K562 (cell line): Measurements from ENCODE around the gene ADAMTS14. TPM values are rescaled to one million over a fixed set of nuclear protein-coding genes. Genes with fewer than 3 reads are reported as not detected.

Experiments
- ATAC-seq: fragments of 200-7000 bp; cut with Tn5 transposase; 3 replicates; pipeline ENCODE4 v1.9.1; 2020; ENCODE audit warnings: moderate library complexity
- BruUV-seq: library from RNA; stranded (reverse); fragments of 400-500 nt; replicated peaks from 2 replicates; lab custom pipeline; 2021; lab: Mats Ljungman, UMichigan
- CTCF ChIA-PET: fragments of 300-600 bp; formaldehyde crosslinking; extraction: SDS; loops from one replicate; lab custom pipeline; 2021; ENCODE audit warnings: low intra/inter-chr PET ratio; lab: Yijun Ruan, JAX
- POLR2A ChIA-PET: fragments of 300-600, 350-650 bp; sonication (Branson Sonifier 250); formaldehyde crosslinking; extraction: SDS; loops from one replicate; lab custom pipeline; 2021; ENCODE audit warnings: antibody characterized with exemption, inconsistent platforms; lab: Yijun Ruan, JAX
- DNase-seq, 4 experiments: peaks; one replicate each; pipeline versions ENCODE4 v3.0.0 to v3.0.0-alpha.2; 2011 to 2018; ENCODE audit warnings: low spot score in 3 of 4, mixed read lengths in 3 of 4; ENCODE audit errors: extremely low read depth in 1 of 4
- FAIRE-seq: peaks from 2 replicates; lab custom pipeline; 2011; peaks lifted over from hg19 to GRCh38; lab: Jason Lieb, UNC
- H2AFZ ChIP-seq: 2 replicates; pipeline ENCODE4 v1.6.0; 2011; ENCODE audit warnings: low read depth, low read length, control low read depth, inconsistent platforms
- H3K27ac ChIP-seq: fragments of 200-600 bp; 3 replicates; pipeline ENCODE4 v1.8.0; 2011; ENCODE audit warnings: low read depth, mild to moderate bottlenecking, control low read depth, inconsistent platforms, low read length, moderate library complexity, mixed read lengths; ENCODE audit errors: extremely low read depth
- H3K27me3 ChIP-seq, 2 experiments: fragments of 300-600 bp in 1 of 2; 2 replicates in 1 of 2; 3 replicates in 1 of 2; pipeline versions ENCODE4 v1.6.0 to v1.8.0; 2011; ENCODE audit warnings: inconsistent platforms in 2 of 2, low read length in 2 of 2, mild to moderate bottlenecking in 1 of 2, mixed read lengths in 1 of 2, moderate library complexity in 1 of 2; ENCODE audit not compliant: control insufficient read depth in 2 of 2, insufficient read depth in 2 of 2
- H3K36me3 ChIP-seq: fragments of 300-600 bp; 3 replicates; pipeline ENCODE4 v1.8.0; 2011; ENCODE audit warnings: mild to moderate bottlenecking, low read length, inconsistent platforms; ENCODE audit not compliant: control insufficient read depth, insufficient read depth
- H3K4me1 ChIP-seq, 2 experiments: fragments of 200-600 bp in 1 of 2; replicated peaks in 1 of 2; 2 replicates in 1 of 2; 3 replicates in 1 of 2; pipeline versions ENCODE4 v1.5.1 to v1.8.0; 2011; ENCODE audit warnings: inconsistent platforms in 2 of 2, low read length in 2 of 2, mild to moderate bottlenecking in 1 of 2, mixed read lengths in 1 of 2, moderate library complexity in 1 of 2; ENCODE audit not compliant: control insufficient read depth in 2 of 2, insufficient read depth in 2 of 2
- H3K4me2 ChIP-seq: 2 replicates; pipeline ENCODE4 v1.6.1; 2011; ENCODE audit warnings: low read length, control low read depth, inconsistent platforms, mixed read lengths; ENCODE audit not compliant: insufficient read depth
- H3K4me3 ChIP-seq: fragments of 200-600 bp; sonication (generic), shearing (Covaris generic); 2 replicates; pipeline ENCODE4 v1.5.1; 2016; ENCODE audit warnings: control low read depth, inconsistent platforms
- H3K79me2 ChIP-seq: fragments of 200-600 bp; 3 replicates; pipeline ENCODE4 v1.8.0; 2011; ENCODE audit warnings: low read length, inconsistent platforms; ENCODE audit not compliant: control insufficient read depth, insufficient read depth
- H3K9ac ChIP-seq, 2 experiments: 2 replicates each; pipeline versions ENCODE4 v1.6.0 to v1.6.1; 2011; ENCODE audit warnings: low read depth in 2 of 2, low read length in 2 of 2, control low read depth in 1 of 2, inconsistent platforms in 1 of 2, mild to moderate bottlenecking in 1 of 2, mixed read lengths in 1 of 2; ENCODE audit not compliant: insufficient read depth in 1 of 2
- H3K9me1 ChIP-seq: one replicate; pipeline ENCODE4 v1.6.0; 2011; ENCODE audit warnings: inconsistent platforms, mild to moderate bottlenecking, low read length, moderate library complexity; ENCODE audit not compliant: control insufficient read depth, insufficient read depth
- H3K9me3 ChIP-seq: replicated peaks from 2 replicates; pipeline ENCODE4 v1.5.1; 2011; ENCODE audit warnings: low read depth, low read length, inconsistent platforms; ENCODE audit not compliant: control insufficient read depth, insufficient read depth
- H4K20me1 ChIP-seq: replicated peaks from 2 replicates; pipeline ENCODE4 v1.6.1; 2011; ENCODE audit warnings: low read length, inconsistent platforms, mixed read lengths; ENCODE audit not compliant: control insufficient read depth, insufficient read depth
- DACH1 ChIP-seq: fragments of 450-650 bp; IDR thresholded peaks from 2 replicates; pipeline ENCODE4 v1.6.1; 2018; ENCODE audit not compliant: partially characterized antibody
- HDAC2 ChIP-seq: fragments of 450-650 bp; IDR thresholded peaks from 2 replicates; pipeline ENCODE4 v1.6.1; 2016; ENCODE audit warnings: mild to moderate bottlenecking
- MEF2A ChIP-seq: IDR thresholded peaks from 2 replicates; pipeline ENCODE4 v1.6.1; 2011; ENCODE audit warnings: low read depth, mild to moderate bottlenecking, low read length, moderate library complexity; ENCODE audit not compliant: control insufficient read depth
- UBTF ChIP-seq, 2 experiments: IDR thresholded peaks; 2 replicates each; pipeline ENCODE4 v1.6.1; 2012; ENCODE audit warnings: improper control_type of control experiment in 2 of 2, low read depth in 2 of 2, low read length in 2 of 2, borderline replicate concordance in 1 of 2
- USF2 ChIP-seq: sonication (generic); formaldehyde crosslinking; IDR thresholded peaks from 2 replicates; pipeline ENCODE4 v1.5.0; 2020; ENCODE audit warnings: missing genetic modification reagents
- WHSC1 ChIP-seq: IDR thresholded peaks from one replicate; pipeline ENCODE4 v1.6.1; 2012; ENCODE audit warnings: low read length, control low read depth, inconsistent platforms
- ZEB2 ChIP-seq: fragments of 450-650 bp; IDR thresholded peaks from 2 replicates; pipeline ENCODE4 v1.6.1; 2016
- ZKSCAN1 ChIP-seq: fragments of 150-350 bp; IDR thresholded peaks from 2 replicates; pipeline ENCODE4 v1.6.1; 2016; ENCODE audit warnings: low read depth, low read length
- WGBS: fragments of 100-300 bp; shearing (Covaris generic); methylation state at CpG from one replicate; pipeline ENCODE4 v1.1.6; 2016; ENCODE audit warnings: low coverage, mixed read lengths; ENCODE audit not compliant: insufficient coverage; ENCODE audit errors: missing lambda C conversion rate; 5-methylcytosine and 5-hydroxymethylcytosine counted together
- in situ Hi-C: fragments of 300-500 bp; cut with MboI; formaldehyde crosslinking; loops from 4 replicates; pipeline ENCODE4 v1.15.0; 2018; ENCODE audit warnings: inconsistent platforms, mixed read lengths
- intact Hi-C: fragments of 100-400 bp; cut with micrococcal nuclease; formaldehyde crosslinking; loops from 2 replicates; pipeline ENCODE4 v1.14.2; 2022
- polyA plus RNA-seq, 8 experiments: library from polyadenylated mRNA; depleted of rRNA in 4 of 8; stranded (reverse) in 5 of 8; unstranded in 3 of 8; fragments of >200 nt; fragmentation: Nextera tagmentation in 2 of 8; fragmentation: Illumina TruSeq in 1 of 8; extraction: Ambion mirVana in 2 of 8; extraction: Trizol in 1 of 8; gene quantifications; 2 replicates each; pipeline versions ENCODE4 v1.2.1 to v1.2.3, GENCODE V29; 2011 to 2014; ENCODE audit warnings: inconsistent platforms in 1 of 8, missing spikeins in 1 of 8
- total RNA-seq, 7 experiments: library from RNA; depleted of rRNA in 6 of 7; stranded (reverse); fragments of >200 nt in 6 of 7; fragmentation: Illumina TruSeq in 2 of 7; extraction: Trizol in 2 of 7; gene quantifications; 2 replicates each; pipeline versions ENCODE4 v1.2.1 to v1.2.3, GENCODE V29; 2011 to 2021; ENCODE audit warnings: low replicate concordance in 1 of 7

ADAMTS14 gene
- total and polyA plus RNA-seq, 9 of the 15 experiments (the other 6 are each of a cell fraction or from before 2014, with no cell fraction given): 0.04 to 37.4 (median 15.9) TPM

- peak; percentile 54 for TF ChIP-seq USF2
- TF ChIP-seq ZKSCAN1: peak; percentile 70; the same call in 1 of the 2 replicates
- TF ChIP-seq ZEB2: no peak
- TF ChIP-seq HDAC2: no peak
- TF ChIP-seq UBTF (IDR thresholded peaks at IDR 0.05; ENCODE audit: borderline replicate concordance in 1 of 2, low read depth in 2 of 2, low read length in 2 of 2): no peak
These were observed 38.9 kb downstream of the ADAMTS14 start (continued) for GRCh38 chr10:70711177-70711576.

GRCh38 chr10:70711911-70712310 lies 39.6 kb downstream of the ADAMTS14 start:
- Histone ChIP-seq H3K27ac (no peak overlapping the region), H3K4me2 (no peak overlapping the region), H2AFZ (no peak overlapping the region), H3K4me3 (no peak overlapping the region), H3K27me3 (no peaks in the 10 kb centered on the region), H3K79me2 (peaks cover 16% of the 10 kb centered on the region), H3K9ac (peak overlapping the region in 1 of 2 experiments; percentile 41; a peak in 2 of 4 replicates), H3K4me1 (peaks cover 24 to 26% of the 10 kb centered on the region in 2 experiments), H3K36me3 (peaks cover 71% of the 10 kb centered on the region; the same call in 2 of the 3 replicates), H3K9me1 (peaks cover 8% of the 10 kb centered on the region), H4K20me1 (no peaks in the 10 kb centered on the region), H3K9me3 (no peaks in the 10 kb centered on the region)
- POLR2A ChIA-PET: interaction anchor here (1.3 kb wide), 1 partner anchor 9 kb away, joined by 4 read pairs; no protein-coding TSS in a partner anchor
- TF ChIP-seq WHSC1 (peak; percentile 4), DACH1 (no peak), MEF2A (no peak)
- in situ Hi-C loops (no loop called here), intact Hi-C loops (no loop called here)
- FAIRE-seq (no peak), ATAC-seq (no peak), DNase-seq (no peak)
- CTCF ChIA-PET: no interaction called here
- 79% methylated on average over 7 of the region's 7 CpGs for WGBS
- BruUV-seq: no TSS peak
